Esophagus muscularis mucosa (tissue), 4 donors: Measurements from ENCODE around the gene ELAVL1.
"Not testable (repeated sequence)": the region's sequence is repeated elsewhere in the genome, so short reads cannot be mapped to it uniquely, and the experiment has no call there.

Experiments used
- EP300 ChIP-seq: sonication (generic); formaldehyde crosslinking; IDR thresholded peaks from one replicate; pipeline ENCODE4 v1.6.1; 2017; ENCODE audit warnings: antibody characterized with exemption
- POLR2A ChIP-seq: fragments of 450-650 bp; IDR thresholded peaks from one replicate; pipeline ENCODE4 v1.6.1; 2017; ENCODE audit warnings: antibody characterized with exemption, moderate library complexity, mild to moderate bottlenecking, low read depth
- TF ChIP-seq, protein P1 (sequence below), 3 experiments: fragments of 200-600 bp in 2 of 3; fragments of 450-650 bp in 1 of 3; sonication (generic) in 2 of 3; IDR thresholded peaks; one replicate each; pipeline ENCODE4 v1.5.1; 2017 to 2019; ENCODE audit warnings: antibody characterized with exemption in 3 of 3, mild to moderate bottlenecking in 2 of 3, moderate library complexity in 1 of 3

DNA sequence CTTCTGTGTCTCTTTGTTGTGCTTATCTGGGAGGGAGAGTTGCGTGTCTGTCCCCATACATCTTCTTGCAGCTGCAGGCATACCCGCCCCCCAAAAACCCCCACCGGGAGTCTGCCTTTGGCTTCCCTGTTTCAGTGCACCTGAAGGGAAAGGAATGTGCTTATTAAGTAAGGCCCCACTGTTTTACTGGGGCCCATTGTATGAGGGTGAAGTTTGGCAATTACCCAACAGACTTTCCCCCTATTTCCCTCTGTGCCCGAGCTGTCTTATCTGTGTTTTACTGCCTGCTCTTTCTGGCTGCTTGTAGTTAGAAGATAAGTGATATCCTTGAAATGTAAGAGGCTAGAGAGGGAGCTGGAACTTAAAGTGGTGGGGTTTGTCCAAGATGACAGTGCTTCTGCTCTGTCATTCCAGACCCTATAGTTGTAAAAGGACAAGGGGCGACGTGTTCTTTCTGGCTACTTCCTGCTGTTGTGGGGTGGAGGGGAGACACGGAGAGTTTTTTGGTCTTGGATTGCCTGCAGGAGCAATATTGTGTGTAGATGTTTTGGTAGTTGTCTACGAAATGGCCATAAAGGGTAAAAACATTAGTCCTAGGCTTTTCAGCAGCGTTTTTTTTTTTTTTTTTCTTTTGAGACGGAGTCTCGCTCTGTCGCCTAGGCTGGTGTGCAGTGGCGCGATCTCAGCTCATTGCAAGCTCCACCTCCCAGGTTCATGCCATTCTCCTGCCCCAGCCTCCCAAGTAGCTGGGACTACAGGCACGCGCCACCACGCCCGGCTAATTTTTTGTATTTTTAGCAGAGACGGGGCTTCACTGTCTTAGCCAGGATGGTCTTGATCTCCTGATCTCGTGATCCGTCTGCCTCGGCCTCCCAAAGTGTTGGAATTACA, 28.1 kb upstream of the ELAVL1 start:
- TF ChIP-seq POLR2A, EP300: not testable (repeated sequence)
- TF ChIP-seq, protein P1, sequence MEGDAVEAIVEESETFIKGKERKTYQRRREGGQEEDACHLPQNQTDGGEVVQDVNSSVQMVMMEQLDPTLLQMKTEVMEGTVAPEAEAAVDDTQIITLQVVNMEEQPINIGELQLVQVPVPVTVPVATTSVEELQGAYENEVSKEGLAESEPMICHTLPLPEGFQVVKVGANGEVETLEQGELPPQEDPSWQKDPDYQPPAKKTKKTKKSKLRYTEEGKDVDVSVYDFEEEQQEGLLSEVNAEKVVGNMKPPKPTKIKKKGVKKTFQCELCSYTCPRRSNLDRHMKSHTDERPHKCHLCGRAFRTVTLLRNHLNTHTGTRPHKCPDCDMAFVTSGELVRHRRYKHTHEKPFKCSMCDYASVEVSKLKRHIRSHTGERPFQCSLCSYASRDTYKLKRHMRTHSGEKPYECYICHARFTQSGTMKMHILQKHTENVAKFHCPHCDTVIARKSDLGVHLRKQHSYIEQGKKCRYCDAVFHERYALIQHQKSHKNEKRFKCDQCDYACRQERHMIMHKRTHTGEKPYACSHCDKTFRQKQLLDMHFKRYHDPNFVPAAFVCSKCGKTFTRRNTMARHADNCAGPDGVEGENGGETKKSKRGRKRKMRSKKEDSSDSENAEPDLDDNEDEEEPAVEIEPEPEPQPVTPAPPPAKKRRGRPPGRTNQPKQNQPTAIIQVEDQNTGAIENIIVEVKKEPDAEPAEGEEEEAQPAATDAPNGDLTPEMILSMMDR (IDR thresholded peaks at IDR 0.05) = not testable (repeated sequence)
